ENCODE results near the gene CD248.

DNA sequence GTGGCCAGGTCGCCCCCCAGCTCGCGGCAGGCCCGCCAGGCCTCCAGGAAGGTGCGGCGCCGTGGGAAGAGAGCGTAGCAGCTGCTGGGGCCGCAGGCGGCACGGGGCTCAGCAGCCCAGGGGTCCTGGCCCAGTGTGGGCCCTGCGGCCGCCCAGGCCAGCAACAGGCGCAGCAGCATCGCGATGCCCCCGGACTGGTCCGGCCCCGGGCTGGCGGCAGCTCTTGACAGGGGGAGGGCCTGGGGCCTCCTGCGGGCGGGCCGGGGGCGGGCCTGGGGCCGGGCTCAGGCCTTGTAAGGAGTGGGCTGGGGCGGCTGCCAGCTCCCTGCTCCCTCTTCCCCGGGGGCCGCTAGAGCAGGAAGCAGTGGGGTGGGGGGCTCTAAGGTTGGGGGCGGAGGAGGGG is at the start of gene CD248:
- no peak for TF ChIP-seq ZSCAN20 (CRISPR knock-in tag; IDR thresholded peaks at IDR 0.05)
- no peak for TF ChIP-seq CHD4 (IDR thresholded peaks at IDR 0.05; ENCODE audit: borderline replicate concordance)
- no peak for TF ChIP-seq CBX8 (IDR thresholded peaks at IDR 0.05)
- TF ChIP-seq, protein P1, sequence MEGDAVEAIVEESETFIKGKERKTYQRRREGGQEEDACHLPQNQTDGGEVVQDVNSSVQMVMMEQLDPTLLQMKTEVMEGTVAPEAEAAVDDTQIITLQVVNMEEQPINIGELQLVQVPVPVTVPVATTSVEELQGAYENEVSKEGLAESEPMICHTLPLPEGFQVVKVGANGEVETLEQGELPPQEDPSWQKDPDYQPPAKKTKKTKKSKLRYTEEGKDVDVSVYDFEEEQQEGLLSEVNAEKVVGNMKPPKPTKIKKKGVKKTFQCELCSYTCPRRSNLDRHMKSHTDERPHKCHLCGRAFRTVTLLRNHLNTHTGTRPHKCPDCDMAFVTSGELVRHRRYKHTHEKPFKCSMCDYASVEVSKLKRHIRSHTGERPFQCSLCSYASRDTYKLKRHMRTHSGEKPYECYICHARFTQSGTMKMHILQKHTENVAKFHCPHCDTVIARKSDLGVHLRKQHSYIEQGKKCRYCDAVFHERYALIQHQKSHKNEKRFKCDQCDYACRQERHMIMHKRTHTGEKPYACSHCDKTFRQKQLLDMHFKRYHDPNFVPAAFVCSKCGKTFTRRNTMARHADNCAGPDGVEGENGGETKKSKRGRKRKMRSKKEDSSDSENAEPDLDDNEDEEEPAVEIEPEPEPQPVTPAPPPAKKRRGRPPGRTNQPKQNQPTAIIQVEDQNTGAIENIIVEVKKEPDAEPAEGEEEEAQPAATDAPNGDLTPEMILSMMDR (IDR thresholded peaks at IDR 0.05), result no peak
- TF ChIP-seq MYC (IDR thresholded peaks at IDR 0.05; ENCODE audit: borderline replicate concordance, low read length), result no peak
- no peak for TF ChIP-seq EP300 (IDR thresholded peaks at IDR 0.05)
- TF ChIP-seq KDM1A (IDR thresholded peaks at IDR 0.05; ENCODE audit: low read depth), result no peak
- no peak for TF ChIP-seq RAD21 (conservative IDR thresholded peaks at IDR 0.05 in 1 of 2, IDR thresholded peaks at IDR 0.05 in 1 of 2)
- TF ChIP-seq HOXB13 (CRISPR knock-in tag; IDR thresholded peaks at IDR 0.05; ENCODE audit: low read depth), result no peak
- TF ChIP-seq, protein P2, sequence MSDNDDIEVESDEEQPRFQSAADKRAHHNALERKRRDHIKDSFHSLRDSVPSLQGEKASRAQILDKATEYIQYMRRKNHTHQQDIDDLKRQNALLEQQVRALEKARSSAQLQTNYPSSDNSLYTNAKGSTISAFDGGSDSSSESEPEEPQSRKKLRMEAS (IDR thresholded peaks at IDR 0.05), result no peak
- TF ChIP-seq MAZ (IDR thresholded peaks at IDR 0.05; ENCODE audit: borderline replicate concordance, low read depth, low read length), result no peak
- no peak for TF ChIP-seq BHLHE40 (IDR thresholded peaks at IDR 0.05; ENCODE audit: low read depth, low read length)
- TF ChIP-seq ZFP36 (IDR thresholded peaks at IDR 0.05; ENCODE audit: borderline replicate concordance, partially characterized antibody), result no peak
